GM12864 (cell line): ENCODE data around the gene TMEM59.
"Not testable (repeated sequence)": the region's sequence is repeated elsewhere in the genome, so short reads cannot be mapped to it uniquely, and the experiment has no call there.

Experiments
- DNase-seq: peaks from one replicate; pipeline ENCODE4 v3.0.0-alpha.2; 2011; ENCODE audit warnings: low read depth
- H3K4me3 ChIP-seq: 2 replicates; pipeline ENCODE4 v1.5.1; 2011; ENCODE audit warnings: mild to moderate bottlenecking, low read depth, low read length, control low read depth
- CTCF ChIP-seq: IDR thresholded peaks from 2 replicates; pipeline ENCODE4 v1.5.1; 2011; ENCODE audit warnings: low read depth, mild to moderate bottlenecking, moderate library complexity, low read length, control low read depth, inconsistent platforms; ENCODE audit errors: missing control alignments

The TMEM59 gene

GRCh38 chr1:54004481-54005049 lies 48.4 kb downstream of the TMEM59 start:
- no peak for TF ChIP-seq CTCF
- no peak for DNase-seq
- H3K4me3 ChIP-seq: no peak overlapping the region

GRCh38 chr1:54003750-54004480 lies 49.1 kb downstream of the TMEM59 start:
- not testable (repeated sequence) for DNase-seq, H3K4me3 ChIP-seq

- TF ChIP-seq CTCF: no peak
- no peak for DNase-seq
- H3K4me3 ChIP-seq: no peak overlapping the region
Measured at GRCh38 chr1:54003249-54003646, 49.8 kb downstream of the TMEM59 start.

GRCh38 chr1:54002544-54003248 lies 50.3 kb downstream of the TMEM59 start:
- H3K4me3 ChIP-seq: no peak overlapping the region
- no peak for TF ChIP-seq CTCF
- DNase-seq: no peak

GRCh38 chr1:54001591-54001990 lies 51.4 kb downstream of the TMEM59 start:
- DNase-seq: no peak
- no peak overlapping the region for H3K4me3 ChIP-seq
- TF ChIP-seq CTCF: no peak

- no peak overlapping the region for H3K4me3 ChIP-seq
- no peak for DNase-seq
- TF ChIP-seq CTCF: no peak
Measured at GRCh38 chr1:53999920-54000319, 53.1 kb downstream of the TMEM59 start.

GRCh38 chr1:53998223-53998622 lies 54.8 kb downstream of the TMEM59 start:
- no peak for DNase-seq
- TF ChIP-seq CTCF: no peak
- H3K4me3 ChIP-seq: no peak overlapping the region
